GM18907 (cell line): ENCODE measurements around the gene ZC3H14.
"Not testable (repeated sequence)": the region's sequence is repeated elsewhere in the genome, so short reads cannot be mapped to it uniquely, and the experiment has no call there.

ENCODE experiments used
- ATAC-seq: cut with Tn5 transposase; IDR thresholded peaks from one replicate; pipeline ENCODE4 v1.9.1; 2021; ENCODE audit warnings: mild to moderate bottlenecking, moderate library complexity; ENCODE audit not compliant: unreplicated experiment

The ZC3H14 gene, protein sequence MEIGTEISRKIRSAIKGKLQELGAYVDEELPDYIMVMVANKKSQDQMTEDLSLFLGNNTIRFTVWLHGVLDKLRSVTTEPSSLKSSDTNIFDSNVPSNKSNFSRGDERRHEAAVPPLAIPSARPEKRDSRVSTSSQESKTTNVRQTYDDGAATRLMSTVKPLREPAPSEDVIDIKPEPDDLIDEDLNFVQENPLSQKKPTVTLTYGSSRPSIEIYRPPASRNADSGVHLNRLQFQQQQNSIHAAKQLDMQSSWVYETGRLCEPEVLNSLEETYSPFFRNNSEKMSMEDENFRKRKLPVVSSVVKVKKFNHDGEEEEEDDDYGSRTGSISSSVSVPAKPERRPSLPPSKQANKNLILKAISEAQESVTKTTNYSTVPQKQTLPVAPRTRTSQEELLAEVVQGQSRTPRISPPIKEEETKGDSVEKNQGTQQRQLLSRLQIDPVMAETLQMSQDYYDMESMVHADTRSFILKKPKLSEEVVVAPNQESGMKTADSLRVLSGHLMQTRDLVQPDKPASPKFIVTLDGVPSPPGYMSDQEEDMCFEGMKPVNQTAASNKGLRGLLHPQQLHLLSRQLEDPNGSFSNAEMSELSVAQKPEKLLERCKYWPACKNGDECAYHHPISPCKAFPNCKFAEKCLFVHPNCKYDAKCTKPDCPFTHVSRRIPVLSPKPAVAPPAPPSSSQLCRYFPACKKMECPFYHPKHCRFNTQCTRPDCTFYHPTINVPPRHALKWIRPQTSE

GRCh38 chr14:88562831-88563686 lies at the start of gene ZC3H14:
Gene ZC3H14, plus strand, starts transcription at chr14:88563037. Its CDS starts 97 bp downstream, at chr14:88563134.
- peak; percentile 97 for ATAC-seq

DNA sequence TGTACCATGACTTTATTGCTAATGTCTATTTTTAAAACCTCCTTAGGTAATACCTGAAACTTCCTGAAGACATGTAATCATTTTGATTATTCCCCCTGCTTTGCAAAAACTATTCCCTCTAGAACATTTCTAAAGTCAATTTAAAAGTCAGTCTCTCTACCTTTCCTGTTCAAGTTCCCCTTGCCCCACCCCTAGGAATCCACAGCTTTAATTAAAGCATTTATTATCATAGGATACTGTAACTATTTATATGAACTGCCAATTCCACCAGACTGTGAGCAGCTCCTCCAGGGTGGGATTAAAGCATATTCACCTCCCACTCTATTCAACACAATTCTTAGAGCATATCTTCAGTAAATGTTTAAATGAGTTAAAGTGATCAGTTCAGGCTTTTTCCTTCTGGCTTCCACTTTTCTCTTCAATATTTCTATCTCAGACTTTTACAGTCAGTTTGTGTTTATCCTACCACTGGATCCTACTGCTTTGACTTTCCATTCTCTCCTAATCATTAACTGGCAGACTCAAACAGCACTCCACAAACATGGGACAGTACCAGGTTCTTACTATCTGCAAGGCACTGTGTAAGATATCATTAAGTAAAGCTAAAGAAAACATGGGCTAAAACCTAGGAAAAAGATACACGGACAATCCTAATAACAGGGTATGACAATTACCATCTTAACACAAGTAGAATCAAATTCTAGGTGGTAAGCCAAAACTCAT lies 47.2 kb upstream of the ZC3H14 start:
- ATAC-seq = no peak

DNA sequence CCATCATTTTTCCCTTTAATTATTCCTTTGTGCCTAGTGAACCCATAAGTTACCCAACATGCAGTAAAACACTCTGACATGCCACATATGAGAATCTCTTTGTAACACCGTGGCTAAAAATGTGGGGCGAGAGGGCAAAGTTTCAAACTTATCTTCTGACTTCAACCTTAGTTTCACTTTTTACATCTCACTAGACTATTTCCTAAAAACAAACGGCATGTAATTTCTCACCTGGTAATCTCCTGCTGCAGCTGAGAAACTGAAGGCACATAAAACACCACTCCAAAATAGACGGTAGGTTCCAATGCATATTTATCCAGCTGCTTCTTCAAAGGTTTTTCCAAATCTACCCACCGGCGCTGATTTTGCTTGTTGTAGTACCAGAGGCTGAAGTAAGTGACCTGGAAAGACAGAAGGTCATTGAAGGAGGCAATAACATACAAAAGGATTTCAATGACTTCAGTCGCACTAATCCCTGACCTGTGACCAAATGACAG lies 45.9 kb upstream of the ZC3H14 start:
- ATAC-seq = no peak

GRCh38 chr14:88518592-88519512 lies 44.0 kb upstream of the ZC3H14 start:
- ATAC-seq = no peak

DNA sequence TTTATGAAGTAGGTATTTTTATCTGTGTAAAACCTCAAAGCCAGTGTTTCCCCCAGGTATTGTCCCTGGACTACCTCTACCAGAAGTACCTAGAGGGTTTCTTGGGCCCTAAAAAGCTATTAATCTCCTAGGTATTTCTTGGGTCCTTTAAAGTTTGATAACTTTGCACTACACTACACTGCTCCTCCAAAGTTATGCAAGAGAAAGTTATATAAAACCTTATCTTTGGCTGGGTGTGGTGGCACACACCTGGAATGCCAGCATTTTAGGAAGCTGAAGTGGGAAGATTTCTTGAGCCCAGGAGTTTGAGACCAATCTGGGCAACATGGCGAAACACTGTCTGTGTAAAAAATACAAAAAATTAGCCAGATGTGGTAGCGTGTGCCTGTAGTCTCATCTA lies 42.9 kb upstream of the ZC3H14 start:
- no peak for ATAC-seq

DNA sequence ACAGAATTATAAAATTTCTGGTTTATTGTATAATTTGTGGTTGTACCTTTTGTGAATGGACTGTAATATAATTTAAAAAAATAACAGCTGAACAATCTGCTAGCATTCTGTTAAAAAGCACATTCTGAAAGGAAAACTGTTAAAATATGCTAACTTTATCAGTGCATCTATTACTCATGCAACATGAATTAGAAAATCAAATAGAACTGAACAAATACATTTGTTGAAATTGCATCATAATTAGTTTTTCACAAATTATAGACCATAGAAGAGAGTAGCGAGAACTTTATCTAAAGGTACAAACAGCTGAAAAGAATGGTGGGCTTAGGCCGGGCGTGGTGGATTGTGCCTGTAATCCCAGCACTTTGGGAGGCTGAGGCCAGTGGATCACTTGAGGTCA lies 41.0 kb upstream of the ZC3H14 start:
- no peak for ATAC-seq

- ATAC-seq = no peak
Observed at GRCh38 chr14:88522393-88522792, 40.4 kb upstream of the ZC3H14 start.

DNA sequence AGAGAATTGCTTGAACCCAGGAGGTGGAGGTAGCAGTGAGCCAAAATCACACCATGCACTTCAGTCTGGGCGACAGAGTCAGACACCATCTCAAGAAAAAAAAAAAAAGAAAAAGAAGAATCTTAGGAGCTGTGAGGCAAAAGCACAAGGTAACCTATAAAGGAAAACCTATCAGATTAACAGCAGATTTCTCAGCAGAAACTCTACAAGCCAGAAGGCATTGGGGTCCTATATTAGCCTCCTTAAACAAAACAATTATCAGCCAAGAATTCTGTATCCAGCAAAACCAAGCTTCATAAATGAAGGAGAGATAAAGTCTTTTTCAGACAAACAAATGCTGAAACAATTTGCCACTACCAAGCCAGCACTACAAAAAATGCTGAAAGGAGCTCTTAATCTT lies 32.9 kb upstream of the ZC3H14 start:
- not testable (repeated sequence) for ATAC-seq

DNA sequence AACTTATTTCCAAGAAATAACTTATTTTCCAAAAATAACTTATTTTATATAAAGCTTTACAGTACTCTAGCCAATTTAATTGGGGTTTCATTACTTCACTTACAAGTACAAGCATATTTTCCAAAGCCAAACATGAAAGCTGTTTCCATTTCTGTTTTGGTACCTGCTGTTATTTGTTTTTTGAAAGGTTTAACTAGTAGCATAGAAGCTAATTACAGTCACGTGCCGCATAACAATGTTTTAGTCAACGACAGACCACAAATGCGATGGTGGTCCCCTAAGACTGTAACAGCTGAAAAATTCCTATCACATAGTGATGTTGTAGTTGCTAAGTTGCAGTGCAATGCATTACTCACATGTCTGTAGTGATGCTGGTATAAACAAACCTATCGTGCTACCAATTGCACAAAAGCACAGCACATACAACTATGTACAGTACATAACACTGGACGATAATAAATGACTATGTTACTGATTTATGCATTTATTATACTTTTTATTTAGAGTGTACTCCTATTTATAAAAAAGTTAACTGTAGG lies 29.7 kb upstream of the ZC3H14 start:
- ATAC-seq = no peak

DNA sequence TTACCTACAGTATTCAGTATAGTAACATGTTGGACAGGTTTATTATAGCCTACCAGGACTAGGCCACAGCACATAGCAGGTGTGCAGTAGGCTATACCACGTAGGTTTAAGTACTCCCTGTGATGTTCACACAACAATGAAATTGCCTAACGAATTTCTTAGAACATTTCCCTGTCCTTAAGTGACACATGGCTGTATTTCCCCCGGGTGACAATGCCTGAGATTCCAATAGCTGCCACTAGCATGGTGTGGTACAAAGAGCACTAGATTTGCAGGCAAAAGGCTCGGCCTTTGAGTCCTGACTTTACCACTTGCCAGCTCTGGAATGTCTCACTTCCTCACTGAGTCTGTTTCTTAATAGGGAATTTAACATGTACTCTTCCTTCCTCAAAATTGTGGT lies 27.7 kb upstream of the ZC3H14 start:
- peak; percentile 52 for ATAC-seq

DNA sequence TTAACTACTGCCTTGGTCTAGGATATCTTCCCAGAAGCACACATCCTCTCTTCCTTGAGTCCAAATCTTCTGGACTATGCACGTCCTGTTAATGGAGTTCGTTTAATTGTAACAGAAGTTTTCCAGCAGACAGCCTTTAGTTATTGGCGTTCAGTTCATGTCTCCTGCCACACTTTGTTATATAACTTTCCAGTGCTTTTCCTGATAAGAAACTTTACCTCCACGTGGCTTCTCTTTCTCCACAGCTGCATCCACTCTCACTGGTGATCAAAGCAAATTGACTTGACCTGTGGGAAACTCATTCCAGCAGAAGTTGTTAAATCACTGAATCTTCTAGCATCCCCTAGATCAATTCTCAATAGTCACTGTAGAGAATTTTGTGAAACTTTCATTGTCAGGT lies 27.0 kb upstream of the ZC3H14 start:
- ATAC-seq = no peak

DNA sequence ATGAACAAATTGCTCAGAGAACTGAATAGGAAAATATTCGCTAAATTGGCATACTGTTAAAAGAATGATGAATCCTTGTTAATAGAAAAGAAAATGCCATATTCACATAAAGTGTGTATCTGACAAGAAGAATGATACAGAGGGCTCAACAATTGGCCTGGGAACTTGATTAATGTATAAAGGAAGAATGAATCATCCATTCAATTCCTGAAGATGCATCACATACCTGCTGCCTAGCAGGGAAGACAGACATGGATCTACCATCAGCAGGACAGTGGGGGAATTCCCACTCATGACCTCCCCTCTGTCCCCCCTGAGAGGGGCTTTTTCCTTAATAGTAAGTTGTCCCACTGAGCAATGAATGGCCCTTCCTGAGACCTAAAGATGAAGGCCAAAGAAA lies 21.5 kb upstream of the ZC3H14 start:
- ATAC-seq = no peak

GRCh38 chr14:88542857-88543795 lies 19.7 kb upstream of the ZC3H14 start:
- ATAC-seq = no peak

DNA sequence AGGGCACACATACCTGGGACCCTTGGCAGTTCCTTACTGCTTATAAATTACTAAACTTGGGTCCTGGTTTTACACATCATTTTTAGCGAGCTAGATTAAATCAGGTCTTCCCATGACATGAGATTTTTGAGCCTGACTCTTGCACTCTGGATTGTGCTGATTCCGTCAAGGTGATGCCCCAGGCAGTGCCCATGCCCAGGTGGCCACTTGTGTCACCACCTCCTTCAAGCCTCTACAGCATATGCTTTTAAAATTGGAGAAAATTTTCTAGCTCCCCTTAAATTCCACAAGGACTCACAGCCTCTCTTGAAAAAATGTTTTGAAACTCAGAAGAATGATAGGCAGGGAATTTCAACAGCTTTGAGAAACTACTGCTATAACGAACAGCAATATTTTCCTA lies 17.6 kb upstream of the ZC3H14 start:
- no peak for ATAC-seq

DNA sequence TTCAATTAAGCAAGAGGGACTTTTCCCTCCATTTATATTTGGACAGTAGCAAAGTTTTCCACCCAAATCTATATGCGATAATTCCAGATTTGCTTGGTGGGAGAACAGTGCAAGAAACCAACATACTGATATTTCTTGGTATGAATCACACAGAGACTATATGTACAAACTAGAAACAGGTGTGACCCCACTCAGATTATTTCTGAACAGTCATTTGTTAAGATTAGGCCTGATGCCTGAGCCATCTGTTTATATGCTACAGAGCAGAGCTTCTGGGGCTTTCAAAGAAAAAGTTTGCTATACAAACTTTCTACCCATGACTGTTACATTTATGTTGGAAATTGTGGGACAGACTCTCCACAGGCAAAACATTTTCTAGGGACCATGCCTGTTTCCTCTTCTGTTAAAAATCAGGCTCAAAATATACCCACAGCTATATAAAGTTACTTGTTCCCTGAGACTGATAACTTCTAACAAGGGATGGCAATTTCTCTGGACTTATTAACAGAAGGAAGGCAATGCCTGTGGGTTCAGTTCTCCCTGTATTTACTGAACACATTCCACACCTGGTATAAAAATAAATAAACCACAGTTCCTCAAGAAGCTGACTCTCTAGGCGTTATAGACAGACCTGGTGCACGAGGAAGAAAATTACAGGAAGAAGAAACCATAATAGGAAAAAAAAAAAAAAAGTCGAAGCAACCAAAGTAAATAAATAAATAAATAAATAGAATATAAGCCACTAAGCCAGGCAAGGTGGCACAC lies 16.0 kb upstream of the ZC3H14 start:
- ATAC-seq = no peak

- no peak for ATAC-seq
Observed at GRCh38 chr14:88547386-88547780, 15.5 kb upstream of the ZC3H14 start.

DNA sequence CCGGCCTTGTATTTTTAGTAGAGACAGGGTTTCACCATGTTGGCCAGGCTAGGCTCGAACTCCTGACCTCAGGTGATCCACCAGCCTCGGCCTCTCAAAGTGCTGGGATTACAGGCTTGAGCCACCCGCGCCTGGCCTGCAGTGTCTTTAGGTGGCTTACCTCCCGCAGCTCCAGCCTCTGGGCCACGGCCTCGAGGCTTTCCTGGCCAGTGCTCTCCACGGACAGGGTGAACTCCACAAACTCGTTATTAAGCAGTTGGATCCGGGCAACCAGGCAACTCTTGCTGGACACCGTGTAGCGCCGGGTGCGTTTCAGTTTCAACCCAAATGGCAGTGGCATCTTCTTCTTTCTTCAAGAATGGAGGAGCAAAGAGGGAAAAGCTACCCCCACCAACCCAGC lies 12.8 kb upstream of the ZC3H14 start:
- ATAC-seq = no peak
